ENCODE data around the gene CDCA7L.
A peak's percentile ranks its signal among the peaks of the same experiment; 100 is the strongest.

The CDCA7L gene, protein sequence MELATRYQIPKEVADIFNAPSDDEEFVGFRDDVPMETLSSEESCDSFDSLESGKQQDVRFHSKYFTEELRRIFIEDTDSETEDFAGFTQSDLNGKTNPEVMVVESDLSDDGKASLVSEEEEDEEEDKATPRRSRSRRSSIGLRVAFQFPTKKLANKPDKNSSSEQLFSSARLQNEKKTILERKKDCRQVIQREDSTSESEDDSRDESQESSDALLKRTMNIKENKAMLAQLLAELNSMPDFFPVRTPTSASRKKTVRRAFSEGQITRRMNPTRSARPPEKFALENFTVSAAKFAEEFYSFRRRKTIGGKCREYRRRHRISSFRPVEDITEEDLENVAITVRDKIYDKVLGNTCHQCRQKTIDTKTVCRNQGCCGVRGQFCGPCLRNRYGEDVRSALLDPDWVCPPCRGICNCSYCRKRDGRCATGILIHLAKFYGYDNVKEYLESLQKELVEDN

DNA sequence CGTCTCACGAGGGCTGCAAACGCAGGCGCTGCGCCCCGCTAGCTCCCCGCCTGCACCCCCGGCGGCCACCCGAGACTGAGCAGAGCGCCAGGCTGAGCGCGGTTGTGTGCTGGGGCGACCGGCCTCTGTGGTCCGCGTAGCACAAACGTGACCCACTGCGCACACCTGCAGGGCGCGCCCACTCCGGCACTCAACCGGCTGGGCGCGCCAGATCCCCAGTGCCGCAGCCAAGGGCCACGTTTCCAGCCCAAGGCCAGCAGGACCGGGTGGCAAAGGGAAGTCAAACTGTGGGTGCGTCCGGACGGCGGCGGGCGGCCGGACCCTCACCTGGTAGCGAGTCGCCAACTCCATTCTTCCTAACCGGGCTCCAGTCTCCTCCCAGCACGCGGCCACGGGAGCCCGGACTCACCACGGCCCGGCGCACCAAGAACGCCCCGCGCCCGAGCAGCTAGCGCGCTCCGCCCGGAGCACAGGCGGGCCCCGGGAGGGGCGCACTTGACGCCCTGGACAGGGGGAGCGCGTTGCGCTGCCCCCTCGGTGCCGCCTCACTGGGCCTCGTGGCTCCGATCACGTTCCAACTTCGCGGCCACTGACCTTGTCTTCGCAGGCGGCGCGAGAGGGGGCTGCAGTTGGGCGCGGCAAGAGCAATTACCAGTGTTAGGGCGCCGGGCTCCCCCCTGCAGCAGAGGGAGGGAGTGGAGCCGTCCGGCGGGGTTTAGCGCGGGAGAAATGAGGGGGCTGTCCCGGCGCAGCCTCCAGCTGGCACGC, at the start of gene CDCA7L:
CDCA7L (minus strand) TSS at position 446 of the 768 bp plus-strand sequence; CDS start at position 351, 95 bp downstream.
- DNase-seq, result peak; percentile 91

DNA sequence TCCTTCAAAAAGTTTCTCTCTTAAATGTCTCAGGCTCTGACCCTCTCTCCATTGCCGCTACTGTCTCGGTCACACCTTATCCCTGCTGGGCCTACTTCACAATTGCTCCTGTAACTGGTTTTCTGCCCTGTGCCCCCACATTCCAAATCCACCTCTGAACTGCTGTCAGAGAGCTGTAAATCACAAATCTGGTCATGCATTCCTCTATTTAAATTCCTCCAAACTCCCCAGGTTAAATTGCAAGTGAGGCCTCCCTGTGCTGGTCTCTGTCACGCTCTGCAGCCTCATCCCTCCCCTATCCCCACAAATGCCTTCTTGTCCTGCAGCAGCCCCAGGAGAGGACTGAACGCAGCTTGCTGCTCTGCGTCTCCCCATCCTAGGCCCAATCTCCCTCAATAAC, 40.4 kb upstream of the CDCA7L start:
- DNase-seq, result no peak

DNA sequence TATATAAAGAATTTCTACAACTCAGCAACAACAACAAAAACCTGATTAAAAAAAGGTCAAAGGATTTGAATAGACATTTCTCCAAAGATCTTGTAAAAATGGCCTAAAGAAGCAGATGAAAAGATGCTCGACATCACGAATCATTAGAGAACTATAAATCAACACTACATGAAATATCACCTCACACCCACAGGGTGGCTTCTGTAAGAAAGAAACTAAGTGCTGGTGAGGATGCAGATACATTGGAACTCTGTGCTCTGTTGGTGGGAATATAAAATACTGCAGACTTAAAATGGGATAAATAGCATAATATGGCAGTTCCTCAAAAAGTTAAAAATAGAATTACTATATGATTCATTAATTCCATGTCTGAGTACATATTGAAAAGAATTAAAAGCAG, 38.3 kb upstream of the CDCA7L start:
- DNase-seq, result no peak

DNA sequence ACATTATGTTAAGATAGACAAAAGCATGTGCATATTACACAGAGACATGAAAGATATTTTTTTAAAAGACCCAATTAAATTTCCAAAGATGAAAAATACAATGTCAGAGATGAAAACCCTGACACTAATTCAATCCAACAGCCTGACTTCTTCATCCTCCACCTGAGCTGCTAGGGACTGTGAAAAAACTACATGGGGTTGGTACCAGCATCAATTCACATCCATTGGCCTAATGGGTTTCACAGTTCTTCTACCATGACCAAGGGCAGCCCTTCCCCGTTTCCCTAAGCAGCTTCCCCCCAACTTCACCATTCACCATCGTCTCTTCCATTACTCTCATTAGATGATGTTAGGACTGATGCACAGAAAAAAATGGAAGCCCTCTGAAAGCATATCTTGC, 37.4 kb upstream of the CDCA7L start:
- DNase-seq, result no peak

DNA sequence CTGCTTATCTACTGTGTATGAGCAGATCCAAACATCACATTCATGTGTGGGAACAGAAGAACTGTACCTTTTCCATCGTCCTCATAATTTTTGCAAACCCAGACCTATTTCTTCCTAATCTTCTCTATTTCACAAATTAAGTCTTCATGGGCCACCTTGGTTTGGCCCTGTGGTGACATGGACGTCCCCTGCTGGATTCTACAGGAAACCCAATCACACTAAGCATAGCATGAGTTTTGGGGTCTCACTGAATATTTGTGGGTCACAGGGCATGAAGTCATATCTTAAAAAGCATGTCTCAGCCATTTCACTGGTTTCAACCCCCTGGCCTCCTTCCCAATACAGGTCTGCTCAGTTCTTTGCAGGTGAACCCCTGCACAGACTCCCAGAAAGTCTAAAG, 35.8 kb upstream of the CDCA7L start:
- no peak for DNase-seq

DNA sequence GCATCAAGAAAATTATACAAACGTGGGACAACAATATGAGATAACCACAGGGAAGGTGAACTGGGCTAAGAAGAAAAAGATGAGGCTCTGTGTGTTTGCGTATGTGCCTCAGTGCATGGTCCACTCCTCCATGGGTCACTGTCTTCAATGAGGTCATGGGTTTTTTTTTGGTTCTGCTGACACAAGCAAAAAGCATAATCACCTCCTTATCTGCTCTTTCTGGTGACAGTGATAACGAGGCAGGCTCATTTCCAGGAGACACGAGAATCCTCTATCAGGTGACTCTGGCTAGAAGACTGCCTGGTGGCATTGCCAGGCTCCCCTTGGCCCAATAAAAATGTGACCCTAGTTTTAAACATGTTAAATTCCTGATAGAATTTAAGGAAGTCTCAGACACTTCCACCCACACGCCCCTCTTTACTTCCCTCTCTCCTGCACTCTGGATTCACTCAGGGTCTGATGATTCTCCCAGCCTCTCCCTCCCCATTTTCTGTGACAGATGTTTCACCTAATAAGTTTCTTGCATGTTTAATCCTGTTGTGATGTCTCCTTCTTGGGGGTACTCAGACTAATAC, 35.3 kb upstream of the CDCA7L start:
- peak; percentile 19 for DNase-seq

DNA sequence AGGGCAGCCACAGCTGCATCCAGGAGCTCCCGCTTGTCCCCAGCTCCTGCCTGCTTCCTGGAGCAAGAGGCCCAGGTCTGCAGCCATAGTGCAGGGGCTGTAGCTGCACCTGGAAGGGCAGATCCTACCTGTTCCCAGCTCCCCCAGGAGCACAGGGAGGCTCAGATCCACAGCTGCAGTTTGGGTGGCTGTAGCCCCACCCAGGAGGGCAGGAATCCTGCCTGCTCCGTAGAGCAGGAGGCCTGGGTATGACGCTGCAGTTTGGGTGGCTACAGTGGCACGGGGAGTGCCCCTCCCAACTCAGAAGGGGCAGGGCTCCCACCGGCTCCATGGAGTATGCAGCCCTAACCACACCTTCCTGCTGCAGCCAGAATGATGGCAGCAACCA, 26.7 kb upstream of the CDCA7L start:
- peak; percentile 76 for DNase-seq

DNA sequence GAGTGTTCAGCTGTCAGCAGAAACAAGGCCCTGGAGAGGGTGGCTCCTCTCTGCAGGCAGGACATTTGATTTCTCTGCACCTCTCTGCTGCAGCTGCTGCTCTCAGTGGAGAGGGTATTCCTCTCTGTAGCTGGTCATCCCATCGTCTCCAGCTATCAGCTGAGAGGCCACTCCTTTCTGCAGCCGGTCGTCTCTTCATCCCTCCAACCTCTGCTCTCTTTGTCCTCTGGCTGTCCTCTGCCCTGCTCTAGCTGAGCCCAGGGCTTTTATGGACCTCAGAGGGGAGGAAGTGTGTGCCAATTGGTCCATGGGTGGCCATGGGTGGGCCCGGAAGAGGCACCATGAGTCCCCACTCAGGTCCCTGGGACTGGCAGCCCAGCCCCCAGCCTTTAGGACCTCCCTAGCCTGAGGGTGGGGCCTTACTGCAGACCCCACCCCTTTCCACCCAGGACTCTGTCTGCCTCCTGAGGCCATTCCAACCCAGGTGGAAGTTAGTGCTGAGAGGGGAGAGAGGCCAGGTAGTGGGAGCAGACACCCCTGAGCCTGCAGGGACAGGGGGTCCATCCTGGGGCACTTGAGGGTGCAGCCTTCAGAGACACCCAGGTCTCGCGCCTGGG, 26.2 kb upstream of the CDCA7L start:
- DNase-seq, result no peak

DNA sequence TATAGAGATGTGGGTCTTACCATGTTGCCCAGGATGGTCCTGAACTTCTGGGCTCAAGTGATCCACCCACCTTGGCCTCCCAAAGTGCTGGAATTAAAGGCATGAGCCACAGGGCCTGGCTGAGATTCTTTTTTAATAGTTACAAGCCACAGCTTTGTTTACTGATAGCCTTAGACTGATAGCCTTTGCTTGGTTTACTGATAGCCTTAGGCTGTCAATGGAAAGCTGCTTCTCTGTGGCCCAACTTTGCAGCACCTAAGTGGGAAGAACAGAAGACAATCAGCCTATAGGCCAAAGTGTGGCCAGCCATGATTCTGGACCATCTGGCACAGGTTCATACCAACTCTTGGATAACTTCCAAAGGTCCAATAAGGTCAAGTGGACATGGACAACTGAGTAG, 24.1 kb upstream of the CDCA7L start:
- no peak for DNase-seq

DNA sequence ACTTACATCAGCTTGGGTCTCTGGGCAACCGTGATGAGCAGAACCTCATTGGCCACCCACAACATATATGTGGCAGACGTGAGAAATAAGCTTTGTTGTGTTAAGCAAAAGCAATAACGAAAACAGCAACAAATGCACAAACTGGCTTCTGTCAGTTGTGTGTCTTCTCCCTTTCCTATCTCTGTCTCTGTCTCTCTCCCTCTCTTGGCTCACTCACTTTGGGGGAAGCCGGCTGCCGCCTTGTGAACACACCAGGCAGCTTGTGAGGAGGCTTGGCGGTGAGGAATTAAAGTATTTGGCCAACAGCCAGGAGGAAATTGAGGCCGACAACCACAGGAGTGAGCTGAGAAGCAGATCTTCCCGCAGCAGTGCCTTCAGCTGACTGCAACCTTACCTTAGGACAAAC, 21.9 kb upstream of the CDCA7L start:
- DNase-seq, result peak; percentile 75

DNA sequence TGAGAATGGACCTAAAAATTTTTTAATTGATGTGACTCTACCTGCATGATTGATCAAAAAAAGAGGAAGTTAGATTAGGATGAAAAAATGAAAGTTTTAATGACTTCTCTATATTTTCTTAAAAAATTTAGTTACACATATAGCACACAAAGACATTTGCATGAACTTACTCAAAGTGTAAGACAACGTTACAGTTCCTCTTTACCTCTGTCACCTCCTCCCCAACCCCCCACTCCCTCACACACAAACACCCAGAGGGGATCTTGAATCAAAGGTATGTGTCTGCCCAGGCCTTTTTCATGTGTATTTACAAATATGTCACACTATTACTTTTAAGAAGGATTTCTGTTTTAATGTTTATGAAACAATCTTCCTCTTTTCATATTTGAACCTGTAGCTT, 20.6 kb upstream of the CDCA7L start:
- DNase-seq, result no peak

DNA sequence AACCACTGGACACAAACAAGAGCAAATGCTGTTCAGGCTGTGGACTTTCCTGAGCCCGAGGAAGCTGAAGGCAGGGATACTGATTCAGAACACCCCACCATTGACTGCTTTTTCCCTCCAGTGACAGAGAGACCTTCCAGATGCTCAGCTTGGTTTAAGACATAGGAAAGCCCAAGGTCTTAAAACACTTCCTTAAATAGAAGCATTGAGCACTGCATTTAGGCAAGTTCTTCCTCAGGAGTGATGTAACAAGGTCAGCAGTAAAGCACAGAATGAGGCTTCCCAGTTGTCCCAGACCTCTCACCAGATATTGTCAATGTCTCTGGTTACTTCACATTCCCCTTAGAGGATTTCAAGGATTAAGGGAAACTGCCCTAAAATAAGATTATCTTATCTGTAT, 19.6 kb upstream of the CDCA7L start:
- no peak for DNase-seq

DNA sequence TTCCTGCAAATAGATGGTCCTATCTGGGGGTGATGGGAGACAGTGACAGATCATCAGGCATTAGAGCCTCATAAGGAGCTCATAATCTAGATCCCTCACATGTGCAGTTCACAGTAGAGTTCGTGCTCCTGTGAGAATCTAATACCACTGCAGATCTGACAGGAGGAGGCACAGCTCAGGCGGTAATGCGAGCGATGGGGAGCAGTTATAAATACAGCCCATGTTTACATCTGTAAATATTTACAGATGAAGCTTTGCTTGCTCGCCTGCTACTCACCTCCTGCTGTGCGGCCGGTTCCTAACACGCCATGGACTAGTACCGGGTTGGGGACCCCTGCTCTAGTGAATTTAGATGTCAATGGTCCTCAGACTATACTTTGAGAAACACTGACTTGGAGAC, 17.0 kb upstream of the CDCA7L start:
- DNase-seq, result no peak

DNA sequence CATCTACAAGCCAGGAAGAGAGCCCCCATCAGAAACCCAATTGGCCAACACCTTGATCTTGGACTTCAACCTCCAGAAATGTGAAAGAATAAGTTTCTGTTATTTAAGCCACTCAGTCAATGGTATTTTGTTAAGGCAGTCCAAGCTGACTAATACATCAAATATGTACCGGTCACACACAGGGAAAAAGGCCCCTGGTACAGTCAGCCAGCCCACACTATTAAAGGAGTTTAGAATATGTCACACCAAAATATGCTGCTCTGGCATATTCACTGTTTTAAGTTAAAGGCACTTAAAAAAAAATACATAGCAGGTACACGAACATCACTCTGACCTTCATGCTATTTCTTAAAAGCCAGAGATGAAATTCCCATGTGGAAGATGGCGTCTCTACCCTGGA, 15.2 kb upstream of the CDCA7L start:
- no peak for DNase-seq

DNA sequence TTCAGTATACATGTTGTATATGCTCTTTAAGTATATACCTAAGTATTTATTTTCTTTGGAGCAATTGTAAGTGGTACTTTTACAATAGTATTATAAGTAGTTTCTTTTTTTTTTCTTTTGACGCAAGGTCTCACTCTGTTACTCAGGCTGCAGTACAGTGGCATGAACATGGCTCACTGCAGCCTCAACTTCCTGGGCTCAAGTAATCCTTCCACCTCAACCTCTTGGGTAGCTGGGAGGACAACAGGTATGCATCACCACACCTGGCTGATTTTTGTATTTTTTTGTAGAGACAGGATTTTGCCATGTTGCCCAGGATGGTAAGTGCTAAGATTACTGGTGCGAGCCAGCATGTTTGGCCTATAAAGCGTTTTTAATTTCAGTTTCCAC, 13.7 kb upstream of the CDCA7L start:
- DNase-seq, result no peak

DNA sequence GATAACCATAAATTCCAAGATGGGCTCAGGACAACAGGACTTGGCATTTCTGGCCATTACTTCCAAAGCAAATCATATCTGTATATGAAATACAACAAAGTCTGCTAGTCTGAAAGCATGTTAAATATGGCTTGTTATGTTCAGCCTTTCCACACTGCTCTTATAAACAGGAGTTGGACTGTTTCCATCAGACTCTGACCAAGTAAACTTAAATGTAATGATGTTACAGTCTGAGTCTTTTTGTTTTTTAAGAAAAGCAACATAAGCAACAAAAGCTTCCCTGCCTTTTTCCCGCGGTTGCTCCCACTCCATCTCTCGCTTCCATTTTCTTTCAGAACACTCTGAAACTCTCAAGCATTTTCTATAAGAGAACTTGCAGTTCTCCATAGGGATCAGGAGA, 8.1 kb upstream of the CDCA7L start:
- DNase-seq, result no peak

DNA sequence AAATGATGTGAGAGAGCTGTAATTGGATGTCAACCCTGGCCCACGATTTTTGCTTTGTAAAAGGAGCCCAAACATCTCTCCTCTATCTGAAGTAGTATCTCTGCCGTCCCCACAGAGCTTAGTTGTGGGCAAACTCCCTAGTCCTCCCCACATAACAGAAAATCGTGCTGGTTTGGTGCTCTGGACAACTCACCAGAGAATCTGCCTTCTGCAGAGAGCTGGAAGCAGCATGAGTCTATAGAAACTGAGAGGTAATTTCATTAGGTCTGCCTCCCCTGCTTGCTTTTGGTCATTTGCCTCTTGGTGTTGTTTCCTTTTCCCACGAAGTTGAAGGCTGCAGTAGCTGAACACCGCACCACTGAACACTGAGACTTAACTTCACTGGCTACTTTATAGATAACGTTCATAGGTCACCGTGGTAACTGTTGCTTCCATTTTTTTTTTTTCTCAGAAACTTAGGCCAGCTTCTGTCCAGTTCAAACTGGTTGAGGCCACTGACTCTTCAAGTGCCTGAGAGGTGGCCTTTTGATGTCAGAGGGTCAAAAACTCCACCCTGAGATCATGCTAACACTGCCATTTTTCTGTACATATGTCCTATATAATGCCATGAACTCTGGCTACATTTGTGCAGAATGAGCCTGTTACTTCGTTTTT, 3.3 kb upstream of the CDCA7L start:
- peak; percentile 25 for DNase-seq

DNA sequence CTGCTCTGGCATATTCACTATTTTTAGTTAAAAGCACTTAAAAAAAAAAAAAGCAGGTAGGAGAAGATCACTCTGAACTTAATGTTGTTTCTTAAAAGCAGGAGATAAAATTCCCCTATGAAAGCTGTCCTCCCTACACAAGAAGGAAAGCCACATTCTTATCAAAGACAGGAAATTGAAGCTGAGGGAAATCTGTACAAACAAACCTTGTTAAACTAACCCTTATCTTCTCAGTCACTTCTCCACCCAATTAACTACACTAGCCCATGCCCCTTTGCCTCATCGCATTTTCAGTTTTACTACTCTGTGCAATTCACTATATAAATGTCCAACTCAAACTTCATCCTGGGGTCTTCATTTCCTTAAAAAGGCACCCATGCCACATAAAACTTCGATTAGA, 2.7 kb upstream of the CDCA7L start:
- DNase-seq, result peak; percentile 43

DNA sequence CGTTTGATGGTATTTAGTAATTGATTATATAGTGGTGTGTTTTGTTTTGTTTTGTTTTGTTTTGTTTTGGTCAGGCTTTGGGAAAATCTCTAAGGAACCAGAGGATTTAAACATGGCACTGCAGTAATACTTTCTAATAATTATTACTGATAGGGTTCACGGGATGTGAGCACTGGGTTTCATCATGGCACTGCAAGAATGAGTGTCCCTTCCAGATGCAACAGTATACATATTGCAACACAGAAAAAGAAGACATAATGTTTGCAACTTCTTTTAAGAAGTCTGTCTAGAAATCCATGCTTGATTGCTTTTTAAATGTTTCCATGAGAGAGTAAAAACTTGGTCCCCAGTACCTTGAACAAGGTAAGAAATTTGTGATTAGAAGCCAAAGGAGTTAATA, 2.2 kb upstream of the CDCA7L start:
- no peak for DNase-seq

DNA sequence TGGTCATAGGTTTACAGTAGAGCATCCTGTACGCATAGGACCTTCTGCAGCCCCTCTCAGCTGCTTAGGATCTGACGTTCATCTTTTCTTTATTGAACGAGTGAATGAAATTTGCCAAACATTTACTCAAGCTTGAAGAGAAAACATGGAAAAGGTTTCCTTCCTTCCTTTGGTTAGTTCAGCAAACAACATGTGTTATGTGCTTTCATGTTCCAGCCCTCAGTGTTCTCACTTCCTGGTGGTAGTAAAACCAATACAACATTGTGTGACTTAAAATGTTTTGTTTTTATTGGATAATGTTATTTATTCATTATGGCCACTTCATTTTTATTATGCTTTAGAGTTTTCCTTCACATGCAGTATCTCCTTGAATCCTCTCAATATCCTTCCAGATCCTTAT, 1.4 kb upstream of the CDCA7L start:
- no peak for DNase-seq

DNA sequence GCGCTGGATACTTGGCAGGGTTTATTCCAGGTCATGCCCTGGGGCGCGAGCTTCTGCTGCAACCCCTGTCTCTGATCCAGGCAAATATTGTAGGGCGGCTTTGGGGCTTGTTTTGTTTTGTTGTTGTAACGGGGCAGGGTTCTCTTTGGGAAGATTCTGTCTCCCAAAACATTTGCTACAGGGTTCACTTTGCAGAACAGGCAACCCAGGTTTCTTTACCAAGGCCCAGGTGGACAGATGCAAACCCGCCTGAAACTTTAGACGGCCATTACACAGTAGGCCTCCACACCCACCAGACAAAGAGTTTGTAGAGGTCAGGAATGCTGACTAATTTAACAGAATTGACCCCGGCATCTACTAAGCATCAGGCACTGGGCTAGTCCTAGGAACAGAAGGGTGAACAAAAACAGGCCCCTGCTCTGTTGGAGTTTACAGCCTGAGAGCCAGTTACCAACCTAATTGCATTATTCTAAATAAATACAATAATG, 567 bp upstream of the CDCA7L start:
- no peak for DNase-seq

DNA sequence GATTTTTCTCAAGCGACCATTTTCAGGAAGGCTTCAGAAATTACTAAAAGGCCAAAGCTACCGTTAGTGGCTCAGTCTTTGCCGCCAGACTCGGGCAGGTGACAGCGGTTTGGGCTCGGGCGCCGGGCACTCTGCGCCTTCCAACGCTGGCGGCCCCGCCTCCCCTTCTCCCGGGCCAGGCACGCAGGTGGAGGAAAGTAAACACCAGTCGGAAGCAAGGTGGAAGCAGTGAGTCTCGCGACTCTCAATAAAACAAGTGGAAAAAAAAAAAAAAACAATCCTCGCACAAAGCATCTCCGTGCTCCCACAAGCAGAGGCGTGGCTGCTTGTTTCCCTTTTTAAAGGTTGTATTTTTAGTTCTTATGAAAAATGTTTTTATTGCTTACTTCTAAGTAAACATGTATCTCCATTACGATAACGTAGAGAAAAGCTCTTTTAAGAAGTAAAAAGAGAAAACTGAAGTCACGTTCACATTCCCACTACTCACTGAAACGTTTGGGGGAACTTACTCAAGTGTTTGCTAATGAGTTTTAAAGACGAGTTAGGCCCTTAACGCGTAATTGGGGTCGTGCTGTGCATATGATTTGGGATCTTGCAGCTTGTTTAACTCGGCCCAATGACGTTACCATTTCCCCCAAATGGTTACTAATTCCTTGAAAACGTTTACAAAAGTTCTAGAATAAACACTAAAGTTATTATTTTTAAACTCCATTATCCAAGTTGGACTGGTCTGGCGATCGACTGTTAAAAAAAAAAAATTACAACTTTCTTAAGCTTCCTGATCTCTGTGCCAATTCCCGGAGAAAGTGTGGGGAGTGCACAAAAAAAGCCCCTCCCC, 864 bp downstream of the CDCA7L start:
- DNase-seq, result peak; percentile 68

All from hematopoietic multipotent progenitor cell treated with erythropoietin and hydrocortisone succinate and interleukin-3 and kit ligand, for 4 days (in vitro differentiated cells).